BLaER1 treated with 17β-estradiol and CSF1 and Interleukin-3, amounts not matched to agents 10 nM and 100 nM (cell line): Measurements from ENCODE around the gene SLC19A1.
A peak's percentile ranks its signal among the peaks of the same experiment; 100 is the strongest.

Source experiments
- H3K27ac ChIP-seq, 11 experiments: shearing (Covaris generic); formaldehyde crosslinking; 2 replicates each; pipeline ENCODE4 v1.8.1; 2022
- H3K27me3 ChIP-seq, 11 experiments: shearing (Covaris generic); formaldehyde crosslinking; 2 replicates each; pipeline ENCODE4 v1.8.1; 2022
- H3K36me3 ChIP-seq, 11 experiments: shearing (Covaris generic); formaldehyde crosslinking; 2 replicates each; pipeline ENCODE4 v1.8.1; 2022
- H3K4me1 ChIP-seq, 10 experiments: shearing (Covaris generic); formaldehyde crosslinking; 2 replicates each; pipeline ENCODE4 v1.8.1; 2022
- H3K4me2 ChIP-seq, 11 experiments: shearing (Covaris generic); formaldehyde crosslinking; 2 replicates each; pipeline ENCODE4 v1.8.1; 2022
- H3K4me3 ChIP-seq, 10 experiments: shearing (Covaris generic); formaldehyde crosslinking; 2 replicates each; pipeline ENCODE4 v1.8.1; 2022
- H3K9ac ChIP-seq, 11 experiments: shearing (Covaris generic); formaldehyde crosslinking; 2 replicates each; pipeline ENCODE4 v1.8.1; 2022
- H3K9me3 ChIP-seq, 11 experiments: shearing (Covaris generic); formaldehyde crosslinking; replicated peaks in 1 of 11; 2 replicates each; pipeline ENCODE4 v1.8.1; 2022
- H4K20me1 ChIP-seq, 11 experiments: shearing (Covaris generic); formaldehyde crosslinking; 2 replicates each; pipeline ENCODE4 v1.8.1; 2022
- Cebpa-rat ChIP-seq, 11 experiments: shearing (Covaris generic); IDR thresholded peaks; 2 replicates each; pipeline ENCODE4 v1.8.1; 2022

Gene SLC19A1

DNA sequence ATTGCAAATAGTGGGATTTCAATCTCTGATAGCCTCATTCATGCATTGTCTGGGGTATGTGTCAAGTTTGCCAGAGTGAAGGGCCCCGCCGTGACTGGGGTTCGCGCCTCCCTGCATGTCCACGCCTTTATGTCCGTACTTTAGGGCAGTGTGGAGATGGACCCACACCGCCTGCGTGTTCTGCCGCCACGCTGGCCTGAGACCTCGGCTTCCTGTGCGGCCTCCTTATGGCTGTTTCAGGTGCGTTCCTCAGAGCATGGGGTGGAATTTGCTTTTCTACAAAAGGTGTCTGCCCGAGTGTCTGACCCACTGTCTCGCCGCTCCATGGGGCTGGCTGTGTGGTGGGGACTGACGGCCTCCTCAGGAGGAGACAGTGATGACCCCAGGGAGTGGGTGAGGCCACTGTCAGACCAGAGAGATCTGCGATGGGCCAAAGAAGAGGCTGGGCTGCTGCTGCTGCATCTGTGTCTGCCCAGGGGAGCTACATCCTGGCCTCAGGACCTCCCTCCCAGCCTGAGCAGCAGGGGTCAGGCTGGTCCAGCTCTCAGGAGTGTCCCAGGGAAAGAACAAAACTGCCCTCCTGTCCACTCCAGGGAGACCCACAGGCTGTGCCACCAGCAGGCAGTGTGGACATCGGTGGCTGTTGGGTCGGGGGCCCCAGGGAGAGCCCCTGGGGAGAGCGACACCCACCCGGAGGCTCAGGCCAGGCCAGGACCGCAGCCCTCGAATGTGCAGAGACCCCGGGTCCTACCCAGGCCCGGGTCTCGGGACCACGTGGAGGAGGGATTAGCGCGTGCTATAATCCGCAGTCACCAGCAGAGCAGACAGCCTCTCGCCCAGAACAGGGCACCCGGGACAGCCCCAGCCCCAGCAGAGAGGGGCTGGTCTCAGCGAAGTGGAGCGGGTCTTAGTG lies 9.8 kb upstream of the SLC19A1 start:
- Histone ChIP-seq H4K20me1 (peaks cover 0 to 6% (median 0%) of the 10 kb centered on the region in 11 experiments; a peak in 2 of 22 replicates), H3K4me1 (peaks cover 40 to 60% (median 55%) of the 10 kb centered on the region in 10 experiments), H3K9ac (peak overlapping the region; percentile 60 to 83 (median 76); a peak in 21 of 22 replicates), H3K27ac (peak overlapping the region; percentile 59 to 96 (median 90); a peak in 21 of 22 replicates), H3K9me3 (no peaks in the 10 kb centered on the region), H3K4me3 (peak overlapping the region in 6 of 10 experiments; percentile 47 to 64 (median 54); a peak in 12 of 20 replicates), H3K36me3 (no peaks in the 10 kb centered on the region), H3K4me2 (peak overlapping the region; percentile 84 to 97 (median 93)), H3K27me3 (no peaks in the 10 kb centered on the region)
- no peak for TF ChIP-seq Cebpa-rat (IDR thresholded peaks at IDR 0.05)

GRCh38 chr21:45551316-45551715 lies 9.1 kb upstream of the SLC19A1 start:
- H3K27ac ChIP-seq = peak overlapping the region; percentile 59 to 96 (median 90); a peak in 21 of 22 replicates

DNA sequence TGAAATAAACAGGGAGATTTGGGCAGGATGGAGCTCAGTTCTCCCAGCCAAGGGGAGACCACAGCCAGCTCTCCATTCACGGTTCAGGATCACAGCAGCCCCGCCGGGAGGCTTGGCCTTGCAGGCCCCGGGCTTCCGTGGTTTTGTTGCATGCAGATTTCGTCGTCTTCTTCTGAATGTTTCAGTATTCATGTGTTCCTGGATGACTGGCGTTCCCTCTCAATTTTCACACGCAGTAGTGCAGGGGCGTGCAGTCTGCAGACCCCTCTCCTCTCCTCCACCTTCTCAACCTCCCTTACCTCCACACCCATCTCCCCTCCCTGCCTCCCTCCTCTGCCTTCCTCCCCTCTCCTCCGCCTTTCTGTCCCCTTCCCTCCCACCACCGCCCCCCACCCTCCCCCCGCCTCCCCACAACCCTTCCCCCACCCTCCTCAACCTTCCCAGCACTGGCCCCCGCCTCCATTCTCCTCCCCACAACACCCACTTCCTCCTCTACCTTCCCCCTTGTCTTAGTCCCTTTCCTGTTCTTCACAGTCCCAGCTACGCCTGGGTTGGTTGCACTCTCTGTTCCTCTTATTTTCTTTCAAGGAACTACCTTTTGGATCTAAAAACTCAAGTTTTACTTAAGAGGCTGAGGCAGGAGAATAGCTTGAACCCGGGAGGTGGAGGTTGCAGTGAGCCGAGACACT lies 8.4 kb upstream of the SLC19A1 start:
- TF ChIP-seq Cebpa-rat (IDR thresholded peaks at IDR 0.05) = peak in 5 of 11 experiments; percentile 23 to 74 (median 47); a peak in 4 of 22 replicates
- H3K4me1 ChIP-seq = peaks cover 40 to 46% (median 43%) of the 10 kb centered on the region in 10 experiments
- peak overlapping the region; percentile 61 to 83 (median 77); a peak in 21 of 22 replicates for H3K9ac ChIP-seq
- H3K9me3 ChIP-seq = no peaks in the 10 kb centered on the region
- H3K27me3 ChIP-seq = no peaks in the 10 kb centered on the region
- H4K20me1 ChIP-seq = peaks cover 0 to 6% (median 0%) of the 10 kb centered on the region in 11 experiments; a peak in 2 of 22 replicates
- peak overlapping the region; percentile 64 to 96 (median 90); a peak in 21 of 22 replicates for H3K27ac ChIP-seq
- H3K4me2 ChIP-seq = peak overlapping the region; percentile 92 to 99 (median 96)
- H3K36me3 ChIP-seq = no peaks in the 10 kb centered on the region
- peak overlapping the region; percentile 25 to 66 (median 50); a peak in 17 of 20 replicates for H3K4me3 ChIP-seq

More at GRCh38 chr21:45551316-45551715, 9.1 kb upstream of the SLC19A1 start:
- Histone ChIP-seq H3K4me2 (peak overlapping the region; percentile 84 to 97 (median 93)), H3K9me3 (no peaks in the 10 kb centered on the region), H3K4me1 (peaks cover 40 to 52% (median 49%) of the 10 kb centered on the region in 10 experiments), H3K27me3 (no peaks in the 10 kb centered on the region), H3K4me3 (peak overlapping the region; percentile 5 to 64 (median 50); a peak in 14 of 20 replicates), H3K9ac (peak overlapping the region; percentile 60 to 83 (median 76); a peak in 21 of 22 replicates), H4K20me1 (peaks cover 0 to 6% (median 0%) of the 10 kb centered on the region in 11 experiments; a peak in 2 of 22 replicates), H3K36me3 (no peaks in the 10 kb centered on the region)
- TF ChIP-seq Cebpa-rat (IDR thresholded peaks at IDR 0.05) = no peak

GRCh38 chr21:45549626-45550463 lies 7.6 kb upstream of the SLC19A1 start:
- no peak for TF ChIP-seq Cebpa-rat (IDR thresholded peaks at IDR 0.05)
- peak overlapping the region; percentile 48 to 81 (median 77); a peak in 21 of 22 replicates for H3K9ac ChIP-seq
- peak overlapping the region; percentile 21 to 66 (median 48); a peak in 17 of 20 replicates for H3K4me3 ChIP-seq
- H3K27me3 ChIP-seq = no peaks in the 10 kb centered on the region
- H3K4me1 ChIP-seq = peaks cover 39 to 45% (median 41%) of the 10 kb centered on the region in 10 experiments
- no peaks in the 10 kb centered on the region for H3K36me3 ChIP-seq
- no peaks in the 10 kb centered on the region for H3K9me3 ChIP-seq
- H3K4me2 ChIP-seq = peak overlapping the region; percentile 92 to 99 (median 95)
- peak overlapping the region; percentile 63 to 96 (median 90); a peak in 21 of 22 replicates for H3K27ac ChIP-seq
- peaks cover 0 to 6% (median 0%) of the 10 kb centered on the region in 11 experiments; a peak in 2 of 22 replicates for H4K20me1 ChIP-seq

GRCh38 chr21:45548711-45549491 lies 6.7 kb upstream of the SLC19A1 start:
- Histone ChIP-seq H3K36me3 (no peaks in the 10 kb centered on the region), H3K4me2 (peak overlapping the region; percentile 24 to 63 (median 54); a peak in 19 of 22 replicates)

DNA sequence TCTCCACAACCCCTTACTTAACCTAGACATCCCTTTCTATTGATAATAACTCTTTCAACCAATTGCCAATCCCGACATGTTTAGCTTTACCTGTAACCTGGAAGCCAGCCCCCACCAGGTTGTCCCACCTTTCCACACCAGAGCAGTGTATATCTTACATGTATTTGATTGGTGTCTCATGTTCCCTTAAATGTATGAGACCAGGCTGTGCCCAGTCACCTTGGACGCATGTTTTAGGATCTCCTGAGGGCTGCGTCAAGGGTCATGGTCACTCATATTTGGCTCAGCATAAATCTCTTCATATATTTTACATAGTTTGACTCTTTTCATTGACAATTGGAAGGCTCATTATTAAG lies 5.3 kb upstream of the SLC19A1 start:
- no peak overlapping the region for H3K9ac ChIP-seq
- H3K27me3 ChIP-seq = peaks cover 0 to 8% (median 0%) of the 10 kb centered on the region in 11 experiments; a peak in 2 of 22 replicates
- H4K20me1 ChIP-seq = peaks cover 0 to 6% (median 0%) of the 10 kb centered on the region in 11 experiments; a peak in 2 of 22 replicates
- no peak for TF ChIP-seq Cebpa-rat (IDR thresholded peaks at IDR 0.05)
- peaks cover 45 to 58% (median 54%) of the 10 kb centered on the region in 10 experiments for H3K4me1 ChIP-seq
- H3K27ac ChIP-seq = no peak overlapping the region
- no peak overlapping the region for H3K4me2 ChIP-seq
- H3K36me3 ChIP-seq = no peaks in the 10 kb centered on the region
- no peak overlapping the region for H3K4me3 ChIP-seq
- no peaks in the 10 kb centered on the region for H3K9me3 ChIP-seq

More at GRCh38 chr21:45548711-45549491, 6.7 kb upstream of the SLC19A1 start:
- Histone ChIP-seq H3K4me3 (no peak overlapping the region), H3K27me3 (no peaks in the 10 kb centered on the region), H3K27ac (peak overlapping the region in 3 of 11 experiments; percentile 12 to 52 (median 36); a peak in 4 of 22 replicates), H3K4me1 (peaks cover 41 to 54% (median 49%) of the 10 kb centered on the region in 10 experiments), H3K9ac (peak overlapping the region in 1 of 11 experiments; percentile 21; a peak in 1 of 22 replicates), H3K9me3 (no peaks in the 10 kb centered on the region), H4K20me1 (peaks cover 0 to 6% (median 0%) of the 10 kb centered on the region in 11 experiments; a peak in 2 of 22 replicates)
- no peak for TF ChIP-seq Cebpa-rat (IDR thresholded peaks at IDR 0.05)
